ENCODE data around the gene BRSK1. TPM values are rescaled to one million over a fixed set of nuclear protein-coding genes. Genes with fewer than 3 reads are reported as not detected.
"Not testable (repeated sequence)": the region's sequence is repeated elsewhere in the genome, so short reads cannot be mapped to it uniquely, and the experiment has no call there.

BRSK1 gene
- total RNA-seq, 1 donor from 2014 or later: 5.9 TPM

GRCh38 chr19:55328774-55329318 is 45.0 kb downstream of the BRSK1 start:
- H3K4me3 Mint-ChIP-seq; H3K27me3 Mint-ChIP-seq; intact Hi-C loops (cut with micrococcal nuclease); DNase-seq; H3K36me3 Mint-ChIP-seq (ENCODE audit: low read depth); H3K4me1 Mint-ChIP-seq; H3K9me3 Mint-ChIP-seq: not testable (repeated sequence)
- H3K27ac Mint-ChIP-seq: peak overlapping the region; percentile 25

- H3K9me3 Mint-ChIP-seq; DNase-seq; H3K4me3 Mint-ChIP-seq; H3K27ac Mint-ChIP-seq; H3K27me3 Mint-ChIP-seq; H3K36me3 Mint-ChIP-seq (ENCODE audit: low read depth); H3K4me1 Mint-ChIP-seq: not testable (repeated sequence)
- intact Hi-C loops (cut with micrococcal nuclease): loop anchor here (10.0 kb wide), 1 partner anchor 795 kb away; the partner anchor contains the start of gene ZNF787
These were observed 46.0 kb downstream of the BRSK1 start for GRCh38 chr19:55329791-55330190.

GRCh38 chr19:55333870-55334269 is 50.1 kb downstream of the BRSK1 start:
- Mint-ChIP-seq H3K4me1 (peaks cover 6% of the 10 kb centered on the region), H3K27ac (no peak overlapping the region), H3K36me3 (ENCODE audit: low read depth) (no peaks in the 10 kb centered on the region), H3K9me3 (no peaks in the 10 kb centered on the region), H3K27me3 (peaks cover 12% of the 10 kb centered on the region), H3K4me3 (no peak overlapping the region)
- intact Hi-C loops (cut with micrococcal nuclease): loop anchor here (10.0 kb wide), 1 partner anchor 791 kb away; the partner anchor contains the start of gene ZNF787
- no peak for DNase-seq

GRCh38 chr19:55336101-55336500 is 52.3 kb downstream of the BRSK1 start:
- peaks cover 12% of the 10 kb centered on the region for H3K4me1 Mint-ChIP-seq
- H3K4me3 Mint-ChIP-seq: no peak overlapping the region
- DNase-seq: no peak
- no peaks in the 10 kb centered on the region for H3K9me3 Mint-ChIP-seq
- peaks cover 2% of the 10 kb centered on the region for H3K36me3 Mint-ChIP-seq (ENCODE audit: low read depth)
- H3K27me3 Mint-ChIP-seq: peaks cover 11% of the 10 kb centered on the region
- intact Hi-C loops (cut with micrococcal nuclease): loop anchor here (10.0 kb wide), 1 partner anchor 789 kb away; the partner anchor contains the start of gene ZNF787
- H3K27ac Mint-ChIP-seq: no peak overlapping the region

- peak; percentile 100 for DNase-seq
These were observed 55.5 kb downstream of the BRSK1 start, which contains the start of gene KMT5C for GRCh38 chr19:55339105-55339888. KMT5C (plus strand) TSS chr19:55339876; CDS start chr19:55341937, 2,061 bp downstream.

GRCh38 chr19:55339889-55340783 is 56.3 kb downstream of the BRSK1 start:
- peak; percentile 80 for DNase-seq
- Mint-ChIP-seq H3K4me1 (peaks cover 16% of the 10 kb centered on the region), H3K9me3 (no peaks in the 10 kb centered on the region), H3K4me3 (peak overlapping the region; percentile 91), H3K27ac (peak overlapping the region; percentile 97), H3K27me3 (peaks cover 11% of the 10 kb centered on the region), H3K36me3 (ENCODE audit: low read depth) (peaks cover 11% of the 10 kb centered on the region)
- intact Hi-C loops (cut with micrococcal nuclease): loop anchor here (1.0 to 10.0 kb wide), 10 partner anchors 13 to 785 kb away; partner anchors contain the start of genes DNAAF3, FIZ1, HSPBP1 and PPP1R12C

More at GRCh38 chr19:55339105-55339888, 55.5 kb downstream of the BRSK1 start, which contains the start of gene KMT5C:
- H3K4me1 Mint-ChIP-seq: peaks cover 16% of the 10 kb centered on the region
- H3K27ac Mint-ChIP-seq: peak within 1 kb of the TSS; percentile 97
- H3K4me3 Mint-ChIP-seq: peak within 1 kb of the TSS; percentile 91
- H3K27me3 Mint-ChIP-seq: peaks cover 11% of the 10 kb centered on the region
- peaks cover 11% of the 10 kb centered on the region for H3K36me3 Mint-ChIP-seq (ENCODE audit: low read depth)
- intact Hi-C loops (cut with micrococcal nuclease): loop anchor here (1.0 to 10.0 kb wide), 10 partner anchors 14 to 786 kb away; partner anchors contain the start of genes DNAAF3, FIZ1, HSPBP1 and PPP1R12C
- no peaks in the 10 kb centered on the region for H3K9me3 Mint-ChIP-seq

- intact Hi-C loops (cut with micrococcal nuclease): no loop called here
- DNase-seq: peak; percentile 76
- Mint-ChIP-seq H3K27me3 (peaks cover 11% of the 10 kb centered on the region), H3K4me1 (peaks cover 16% of the 10 kb centered on the region), H3K36me3 (ENCODE audit: low read depth) (peaks cover 11% of the 10 kb centered on the region), H3K27ac (peak overlapping the region; percentile 94), H3K4me3 (peak overlapping the region; percentile 91), H3K9me3 (no peaks in the 10 kb centered on the region)
These were observed 57.0 kb downstream of the BRSK1 start for GRCh38 chr19:55340784-55341147.

- Mint-ChIP-seq H3K9me3 (no peaks in the 10 kb centered on the region), H3K4me1 (peaks cover 16% of the 10 kb centered on the region), H3K4me3 (peak overlapping the region; percentile 91), H3K27me3 (peaks cover 9% of the 10 kb centered on the region), H3K27ac (peak overlapping the region; percentile 94), H3K36me3 (ENCODE audit: low read depth) (peaks cover 11% of the 10 kb centered on the region)
- DNase-seq: peak; percentile 90
- intact Hi-C loops (cut with micrococcal nuclease): no loop called here
These were observed 57.4 kb downstream of the BRSK1 start for GRCh38 chr19:55341171-55341588.

- Mint-ChIP-seq H3K36me3 (ENCODE audit: low read depth) (peaks cover 11% of the 10 kb centered on the region), H3K27me3 (peaks cover 5% of the 10 kb centered on the region), H3K9me3 (no peaks in the 10 kb centered on the region), H3K27ac (peak overlapping the region; percentile 42), H3K4me3 (peak overlapping the region; percentile 69), H3K4me1 (peaks cover 16% of the 10 kb centered on the region)
- DNase-seq: no peak
- intact Hi-C loops (cut with micrococcal nuclease): no loop called here
These were observed 58.1 kb downstream of the BRSK1 start for GRCh38 chr19:55341595-55342531.

- Mint-ChIP-seq H3K9me3 (no peaks in the 10 kb centered on the region), H3K27me3 (no peaks in the 10 kb centered on the region), H3K36me3 (ENCODE audit: low read depth) (peaks cover 13% of the 10 kb centered on the region), H3K27ac (no peak overlapping the region), H3K4me1 (peaks cover 8% of the 10 kb centered on the region), H3K4me3 (no peak overlapping the region)
- intact Hi-C loops (cut with micrococcal nuclease): no loop called here
- no peak for DNase-seq
These were observed 60.6 kb downstream of the BRSK1 start for GRCh38 chr19:55344444-55344843.

GRCh38 chr19:55345101-55345817 is 61.5 kb downstream of the BRSK1 start:
- no peaks in the 10 kb centered on the region for H3K27me3 Mint-ChIP-seq
- intact Hi-C loops (cut with micrococcal nuclease): no loop called here
- no peak for DNase-seq
- no peak overlapping the region for H3K4me3 Mint-ChIP-seq
- H3K36me3 Mint-ChIP-seq (ENCODE audit: low read depth): peaks cover 11% of the 10 kb centered on the region
- H3K4me1 Mint-ChIP-seq: peaks cover 8% of the 10 kb centered on the region
- H3K27ac Mint-ChIP-seq: no peak overlapping the region
- no peaks in the 10 kb centered on the region for H3K9me3 Mint-ChIP-seq
